LNCAP (cell line): ENCODE results near the gene NOL4L.

Source experiments
- TF ChIP-seq, protein P1 (sequence below): fragments of 450-650 bp; IDR thresholded peaks from 2 replicates; pipeline ENCODE4 v1.5.1; 2017; ENCODE audit warnings: mild to moderate bottlenecking

NOL4L gene

DNA sequence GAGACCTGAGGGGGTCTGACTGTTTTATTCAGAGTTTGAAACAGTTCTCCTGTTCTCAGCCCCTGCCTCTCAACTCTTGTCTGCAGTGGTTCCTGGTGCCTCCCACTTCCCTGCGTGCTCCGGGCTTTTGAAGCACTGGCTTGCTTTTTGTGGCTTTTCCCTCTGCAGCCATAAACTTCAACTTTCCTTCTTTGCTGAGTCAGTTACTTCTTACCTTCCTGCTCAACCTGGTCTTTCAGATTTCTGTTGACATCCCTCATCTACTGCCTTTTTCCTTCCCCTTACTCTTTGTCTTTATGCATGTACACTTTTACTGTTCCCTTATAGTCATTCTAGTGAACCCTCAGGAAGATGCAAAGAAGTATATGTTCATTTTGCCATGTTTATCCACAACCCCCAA is 169.6 kb downstream of the NOL4L start:
- TF ChIP-seq, protein P1, sequence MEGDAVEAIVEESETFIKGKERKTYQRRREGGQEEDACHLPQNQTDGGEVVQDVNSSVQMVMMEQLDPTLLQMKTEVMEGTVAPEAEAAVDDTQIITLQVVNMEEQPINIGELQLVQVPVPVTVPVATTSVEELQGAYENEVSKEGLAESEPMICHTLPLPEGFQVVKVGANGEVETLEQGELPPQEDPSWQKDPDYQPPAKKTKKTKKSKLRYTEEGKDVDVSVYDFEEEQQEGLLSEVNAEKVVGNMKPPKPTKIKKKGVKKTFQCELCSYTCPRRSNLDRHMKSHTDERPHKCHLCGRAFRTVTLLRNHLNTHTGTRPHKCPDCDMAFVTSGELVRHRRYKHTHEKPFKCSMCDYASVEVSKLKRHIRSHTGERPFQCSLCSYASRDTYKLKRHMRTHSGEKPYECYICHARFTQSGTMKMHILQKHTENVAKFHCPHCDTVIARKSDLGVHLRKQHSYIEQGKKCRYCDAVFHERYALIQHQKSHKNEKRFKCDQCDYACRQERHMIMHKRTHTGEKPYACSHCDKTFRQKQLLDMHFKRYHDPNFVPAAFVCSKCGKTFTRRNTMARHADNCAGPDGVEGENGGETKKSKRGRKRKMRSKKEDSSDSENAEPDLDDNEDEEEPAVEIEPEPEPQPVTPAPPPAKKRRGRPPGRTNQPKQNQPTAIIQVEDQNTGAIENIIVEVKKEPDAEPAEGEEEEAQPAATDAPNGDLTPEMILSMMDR = no peak

DNA sequence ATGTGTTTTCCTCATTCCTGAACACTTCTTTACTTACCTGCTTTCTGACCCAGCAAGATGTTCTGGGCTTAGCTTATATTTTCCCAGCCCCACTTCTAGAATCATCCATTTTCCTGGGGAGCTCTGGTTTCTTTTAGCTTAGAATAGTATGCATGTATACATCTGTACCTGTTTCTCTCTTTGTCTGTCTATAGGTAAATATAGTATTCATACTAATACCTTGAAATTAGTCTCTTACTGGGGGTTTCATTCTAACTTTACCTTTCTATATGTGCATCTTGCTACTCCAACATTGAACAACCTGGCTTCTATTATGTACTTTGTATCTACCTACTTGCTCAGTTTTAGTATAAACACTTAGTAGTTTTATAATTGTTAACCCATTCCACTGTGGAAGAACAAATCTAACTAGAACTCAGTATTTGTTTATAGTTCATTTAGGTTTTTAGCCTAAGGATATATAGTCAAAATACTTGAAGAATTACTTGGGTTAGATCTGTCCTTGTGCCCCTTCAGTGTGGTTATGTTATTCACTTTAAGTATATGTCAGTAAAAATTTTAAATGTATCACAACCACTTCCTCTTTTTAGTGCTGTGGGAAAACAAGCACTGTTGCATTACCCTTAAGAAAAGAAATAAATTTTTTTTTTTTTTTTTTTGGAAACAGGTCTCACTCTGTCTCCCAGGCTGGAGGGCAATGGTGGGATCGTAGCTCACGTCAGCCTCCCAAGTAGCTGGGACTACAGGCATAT is 173.0 kb downstream of the NOL4L start:
- TF ChIP-seq, protein P1 = no peak

DNA sequence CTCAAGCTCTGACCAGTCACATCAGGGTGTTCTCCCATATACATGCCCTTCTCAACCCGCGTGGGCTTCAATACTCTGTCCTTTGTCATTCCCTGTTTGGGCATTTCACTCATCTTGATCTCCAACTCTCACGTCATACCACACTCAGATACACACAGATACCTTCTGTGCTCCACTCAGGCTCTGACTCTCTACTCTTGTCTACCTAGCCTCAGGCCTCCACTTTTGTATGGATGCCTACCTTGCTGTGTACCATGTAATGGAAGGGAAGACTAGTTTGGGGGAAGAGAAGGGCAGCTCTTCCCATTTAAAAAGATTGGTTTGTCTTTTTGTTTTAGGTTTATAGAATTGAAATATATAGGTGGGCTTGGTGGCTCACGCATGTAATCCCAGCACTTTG is 178.4 kb downstream of the NOL4L start:
- TF ChIP-seq, protein P1 = no peak

DNA sequence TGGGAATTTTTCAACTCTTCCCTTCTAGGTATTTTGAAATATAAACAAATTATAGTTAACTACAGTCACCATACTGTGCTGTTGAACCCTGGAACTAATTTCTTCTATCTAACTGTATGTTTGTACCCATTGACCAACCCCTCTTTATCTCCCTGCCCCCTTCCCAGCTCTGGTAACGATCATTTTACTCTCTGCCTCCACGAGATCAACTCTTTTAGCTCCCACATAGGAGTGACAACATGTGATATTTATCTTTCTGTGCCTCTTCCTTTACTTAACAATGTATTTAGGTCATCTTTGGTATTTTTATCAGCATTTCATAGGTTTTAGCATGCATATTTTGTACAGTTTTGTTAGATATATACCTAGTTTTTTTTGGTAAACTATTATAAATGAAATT is 181.1 kb downstream of the NOL4L start:
- TF ChIP-seq, protein P1 = no peak

DNA sequence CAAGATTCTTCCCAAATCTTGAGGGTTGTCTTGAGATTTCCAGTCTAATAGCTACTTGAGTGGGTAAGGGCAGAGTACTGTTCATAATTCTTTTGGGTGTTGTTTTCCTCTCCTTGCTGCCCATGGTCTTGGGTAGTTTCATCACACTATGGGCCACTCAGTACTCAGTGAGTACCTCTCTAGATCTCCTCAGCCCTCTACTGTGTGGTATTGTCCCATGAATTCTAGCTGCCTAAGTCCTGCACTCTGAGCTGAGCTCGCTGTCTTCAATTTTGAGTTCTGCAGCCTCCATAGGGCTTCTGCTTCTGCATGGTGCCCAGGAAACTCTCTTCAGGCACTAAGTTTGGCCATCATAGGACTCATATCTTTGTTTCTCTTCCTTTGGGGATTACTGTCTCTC is 184.7 kb downstream of the NOL4L start:
- TF ChIP-seq, protein P1 = no peak

DNA sequence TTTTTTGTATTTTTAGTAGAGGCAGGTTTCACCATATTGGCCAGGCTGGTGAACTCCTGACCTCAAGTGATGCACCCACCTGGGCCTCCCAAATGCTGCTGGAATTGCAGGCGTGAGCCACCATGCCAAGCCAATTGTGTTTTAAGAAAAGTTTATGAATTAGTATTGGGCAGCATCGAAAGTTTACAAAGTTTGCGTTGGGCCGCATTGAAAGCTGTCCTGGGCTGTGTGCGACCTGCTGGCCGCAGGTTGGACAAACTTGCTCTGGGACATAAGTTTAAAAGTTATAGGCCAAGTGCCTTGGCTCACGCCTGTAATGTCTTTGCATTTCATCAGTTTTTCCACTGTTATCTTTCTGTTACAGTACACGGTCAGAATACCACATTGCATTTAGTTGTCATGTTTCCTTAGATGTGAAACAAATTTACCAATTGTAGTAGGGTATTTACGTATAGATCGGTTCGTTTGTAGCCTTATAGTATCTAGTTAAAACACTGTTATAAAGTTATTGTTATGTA is 187.5 kb downstream of the NOL4L start:
- TF ChIP-seq, protein P1 = no peak

DNA sequence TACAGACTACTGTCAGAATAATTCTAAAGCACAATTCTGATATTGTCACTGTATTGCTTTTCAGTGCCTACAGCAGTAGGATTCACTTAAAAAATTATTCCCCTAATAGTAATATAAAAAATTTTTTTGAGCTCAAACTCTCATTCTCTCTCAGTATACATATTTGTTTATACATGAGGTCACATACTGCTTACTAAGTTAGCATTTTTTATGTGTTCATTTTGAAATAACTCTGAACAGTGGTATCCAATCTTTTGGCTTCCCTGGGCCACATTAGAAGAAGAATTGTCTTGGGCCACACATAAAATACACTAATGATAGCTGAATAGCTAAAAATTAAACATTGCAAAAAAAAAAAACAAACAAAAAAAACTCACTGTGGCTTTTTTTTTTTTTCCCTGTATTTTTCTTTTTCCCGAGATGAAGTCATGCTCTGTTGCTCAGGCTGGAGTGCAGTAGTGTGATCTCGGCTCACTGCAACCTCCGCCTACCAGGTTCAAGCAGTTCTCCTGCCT is 188.4 kb downstream of the NOL4L start:
- TF ChIP-seq, protein P1 = no peak
